Thyroid gland (tissue), 4 donors: ENCODE results near the gene ERCC4. TPM values are rescaled to one million over a fixed set of nuclear protein-coding genes. Genes with fewer than 3 reads are reported as not detected.

Experiments used
- DNase-seq, 2 donors: peaks; one replicate each; pipeline ENCODE4 v3.0.0-alpha.2; 2019
- H3K27ac ChIP-seq, 3 donors: fragments of 200-600 bp; sonication (generic); 1 replicate in 2 of 3; 2 replicates in 1 of 3; pipeline ENCODE4 v1.5.1; 2016 to 2019; ENCODE audit warnings: mild to moderate bottlenecking in 1 of 3, moderate library complexity in 1 of 3
- H3K27me3 ChIP-seq: fragments of 200-600 bp; sonication (generic); one replicate; pipeline ENCODE4 v1.5.1; 2019
- H3K36me3 ChIP-seq, 2 donors: fragments of 200-600 bp; sonication (generic); one replicate each; pipeline ENCODE4 v1.5.1; 2016 to 2019
- H3K4me1 ChIP-seq, 2 donors: fragments of 200-600 bp; sonication (generic); one replicate each; pipeline ENCODE4 v1.5.1; 2017 to 2019
- H3K4me3 ChIP-seq, 3 donors: fragments of 200-600 bp; sonication (generic); replicated peaks in 1 of 3; 1 replicate in 2 of 3; 2 replicates in 1 of 3; pipeline ENCODE4 v1.5.1; 2016; ENCODE audit warnings: mild to moderate bottlenecking in 1 of 3
- H3K9me3 ChIP-seq: fragments of 200-600 bp; sonication (generic); one replicate; pipeline ENCODE4 v1.5.1; 2017
- POLR2A ChIP-seq, 2 donors: fragments of 450-650 bp; IDR thresholded peaks; one replicate each; pipeline ENCODE4 v1.6.1; 2017; ENCODE audit warnings: antibody characterized with exemption in 2 of 2, mild to moderate bottlenecking in 2 of 2, moderate library complexity in 1 of 2
- WGBS, 2 donors: methylation state at CpG; one replicate each; pipeline ENCODE4 v1.1.5; 2017; 5-methylcytosine and 5-hydroxymethylcytosine counted together
- intact Hi-C: fragments of 100-400 bp; cut with DNase I; formaldehyde crosslinking; loops from one replicate; pipeline ENCODE4 v1.15.1; 2023
- total RNA-seq, 4 donors: library from RNA; depleted of rRNA; stranded (reverse); fragments of >200 nt; gene quantifications; one replicate each; pipeline ENCODE4 v1.2.3, GENCODE V29; 2016
- TF ChIP-seq, protein P1 (sequence below), 6 experiments: fragments of 200-600 bp in 3 of 6; fragments of 450-650 bp in 3 of 6; sonication (generic) in 3 of 6; IDR thresholded peaks; one replicate each; pipeline ENCODE4 v1.5.1; 2016 to 2019; ENCODE audit warnings: antibody characterized with exemption in 6 of 6, mild to moderate bottlenecking in 2 of 6, inconsistent platforms in 1 of 6, moderate library complexity in 1 of 6

The ERCC4 gene
- total RNA-seq, 4 donors from 2014 or later = 7.5 to 13.2 (median 11.9) TPM

DNA sequence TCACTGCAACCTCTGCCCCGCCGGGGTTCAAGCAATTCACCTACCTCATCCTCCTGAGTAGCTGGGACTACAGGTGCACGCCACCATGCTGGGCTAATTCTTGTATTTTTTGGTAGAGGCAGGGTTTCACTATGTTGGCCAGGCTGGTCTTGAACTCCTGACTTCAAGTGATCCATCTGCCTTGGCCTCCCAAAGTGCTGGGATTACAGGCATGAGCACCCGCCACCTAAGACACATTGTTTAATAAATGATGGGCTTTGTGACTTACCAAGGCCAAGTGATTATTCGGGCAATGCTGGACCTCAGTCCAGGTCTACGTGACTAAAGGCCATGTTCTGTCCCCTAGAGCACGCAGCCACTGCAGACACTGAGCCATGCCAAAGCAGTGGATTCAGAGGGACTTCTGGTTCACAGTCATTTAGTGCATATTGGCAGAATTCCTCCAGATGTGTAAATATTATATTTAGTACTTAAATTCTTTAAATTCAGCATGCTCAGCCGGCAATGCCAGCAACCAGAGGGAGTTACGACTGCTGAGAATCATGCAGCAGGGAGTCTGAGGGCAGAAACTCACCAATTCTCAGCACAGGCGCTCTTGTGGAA lies 4.8 kb upstream of the ERCC4 start:
- DNase-seq = no peak
- Histone ChIP-seq H3K27me3 (no peaks in the 10 kb centered on the region), H3K36me3 (no peaks in the 10 kb centered on the region), H3K9me3 (no peaks in the 10 kb centered on the region), H3K4me3 (no peak overlapping the region), H3K4me1 (peaks cover 0 to 4% of the 10 kb centered on the region in 2 donors), H3K27ac (no peak overlapping the region)
- intact Hi-C loops = no loop called here
- TF ChIP-seq, protein P1, sequence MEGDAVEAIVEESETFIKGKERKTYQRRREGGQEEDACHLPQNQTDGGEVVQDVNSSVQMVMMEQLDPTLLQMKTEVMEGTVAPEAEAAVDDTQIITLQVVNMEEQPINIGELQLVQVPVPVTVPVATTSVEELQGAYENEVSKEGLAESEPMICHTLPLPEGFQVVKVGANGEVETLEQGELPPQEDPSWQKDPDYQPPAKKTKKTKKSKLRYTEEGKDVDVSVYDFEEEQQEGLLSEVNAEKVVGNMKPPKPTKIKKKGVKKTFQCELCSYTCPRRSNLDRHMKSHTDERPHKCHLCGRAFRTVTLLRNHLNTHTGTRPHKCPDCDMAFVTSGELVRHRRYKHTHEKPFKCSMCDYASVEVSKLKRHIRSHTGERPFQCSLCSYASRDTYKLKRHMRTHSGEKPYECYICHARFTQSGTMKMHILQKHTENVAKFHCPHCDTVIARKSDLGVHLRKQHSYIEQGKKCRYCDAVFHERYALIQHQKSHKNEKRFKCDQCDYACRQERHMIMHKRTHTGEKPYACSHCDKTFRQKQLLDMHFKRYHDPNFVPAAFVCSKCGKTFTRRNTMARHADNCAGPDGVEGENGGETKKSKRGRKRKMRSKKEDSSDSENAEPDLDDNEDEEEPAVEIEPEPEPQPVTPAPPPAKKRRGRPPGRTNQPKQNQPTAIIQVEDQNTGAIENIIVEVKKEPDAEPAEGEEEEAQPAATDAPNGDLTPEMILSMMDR (IDR thresholded peaks at IDR 0.05) = no peak
- no peak for TF ChIP-seq POLR2A (IDR thresholded peaks at IDR 0.05)
- 87 to 89% methylated on average over 10 of the region's 10 CpGs for WGBS, 2 donors

DNA sequence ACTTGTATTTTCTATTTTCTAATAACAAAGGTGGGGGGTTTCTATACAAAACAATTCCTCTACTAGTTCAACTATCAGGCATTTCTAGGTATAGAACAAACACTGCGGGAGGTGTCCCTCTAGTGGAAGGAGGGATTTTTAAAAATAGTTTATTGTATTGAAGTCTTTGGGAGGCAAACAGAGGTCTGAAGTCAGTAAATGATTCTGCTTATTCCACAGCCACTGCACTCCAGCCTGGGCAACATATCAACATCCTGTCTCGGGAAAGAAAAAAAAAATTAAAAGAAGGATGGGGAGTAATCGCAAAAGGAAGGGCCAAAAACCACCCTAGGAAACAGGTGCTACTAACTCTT lies 648 bp upstream of the ERCC4 start:
- peak in 1 of 2 donors; percentile 38 for DNase-seq
- 1 to 6% methylated on average over 3 of the region's 3 CpGs for WGBS, 2 donors
- intact Hi-C loops = no loop called here

DNA sequence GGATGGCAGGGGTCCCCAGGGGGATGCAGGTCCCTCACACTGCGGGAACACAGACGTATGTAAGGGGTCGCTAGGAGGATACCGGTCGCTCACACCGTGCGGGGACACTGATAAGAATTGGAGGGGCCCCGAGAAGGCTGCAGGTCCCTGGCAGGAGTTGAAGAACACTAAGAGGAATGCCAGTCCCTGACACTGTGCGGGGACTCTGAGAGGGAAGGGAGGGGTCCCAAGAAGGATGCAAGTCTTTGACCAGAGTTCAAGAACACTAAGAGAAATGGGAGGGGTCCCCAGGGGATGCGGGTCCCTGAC lies 510 bp downstream of the ERCC4 start:
- H3K27ac ChIP-seq = peak overlapping the region in 2 of 3 donors; percentile 29 to 80
- intact Hi-C loops = loop anchor here (5.0 to 10.0 kb wide), 3 partner anchors 84 to 362 kb away; no protein-coding TSS in a partner anchor
- WGBS, 2 donors = 0 to 2% methylated on average over 5 to 10 of the region's 10 CpGs
- peaks cover 5% of the 10 kb centered on the region in 2 donors for H3K4me1 ChIP-seq
- TF ChIP-seq, protein P1 (IDR thresholded peaks at IDR 0.05) = no peak
- H3K36me3 ChIP-seq = no peaks in the 10 kb centered on the region
- DNase-seq = no peak
- H3K9me3 ChIP-seq = no peaks in the 10 kb centered on the region
- peak overlapping the region; percentile 64 to 77 (median 66) for H3K4me3 ChIP-seq
- H3K27me3 ChIP-seq = no peaks in the 10 kb centered on the region

More for the DNA sequence above, 648 bp upstream of the ERCC4 start:
- Histone ChIP-seq H3K4me3 (no peak overlapping the region), H3K27me3 (no peaks in the 10 kb centered on the region), H3K4me1 (peaks cover 5% of the 10 kb centered on the region in 2 donors), H3K36me3 (no peaks in the 10 kb centered on the region), H3K9me3 (no peaks in the 10 kb centered on the region), H3K27ac (peak overlapping the region in 2 of 3 donors; percentile 13 to 49)
- no peak for TF ChIP-seq POLR2A (IDR thresholded peaks at IDR 0.05)
- TF ChIP-seq, protein P1 (IDR thresholded peaks at IDR 0.05) = no peak

DNA sequence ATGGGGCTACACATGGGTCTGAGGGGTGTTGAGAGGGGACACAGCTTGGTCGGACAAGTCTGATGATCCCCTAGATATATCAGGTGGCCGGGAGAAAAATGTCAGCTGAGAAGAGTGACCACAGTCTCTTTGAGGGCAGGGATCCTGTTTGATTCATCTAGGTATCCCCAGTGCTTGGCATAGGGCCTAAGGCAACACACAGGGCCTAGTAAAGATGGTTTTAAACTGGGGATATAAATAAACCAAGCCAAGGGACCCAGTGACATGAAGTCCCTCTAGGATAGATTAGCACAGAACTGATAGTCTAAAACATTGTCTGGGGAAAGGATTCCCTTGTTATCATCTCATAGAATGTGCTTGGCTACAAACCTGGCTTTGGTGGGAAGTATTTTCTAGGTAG lies 1.4 kb downstream of the ERCC4 start:
- no peak for DNase-seq
- Histone ChIP-seq H3K4me3 (no peak overlapping the region), H3K27ac (no peak overlapping the region), H3K9me3 (no peaks in the 10 kb centered on the region), H3K27me3 (no peaks in the 10 kb centered on the region), H3K36me3 (no peaks in the 10 kb centered on the region), H3K4me1 (peaks cover 5% of the 10 kb centered on the region in 2 donors)
- intact Hi-C loops = loop anchor here (5.0 to 10.0 kb wide), 3 partner anchors 83 to 361 kb away; no protein-coding TSS in a partner anchor
- TF ChIP-seq, protein P1 (IDR thresholded peaks at IDR 0.05) = no peak
- no peak for TF ChIP-seq POLR2A (IDR thresholded peaks at IDR 0.05)
- 75 to 84% methylated on average over 2 of the region's 2 CpGs for WGBS, 2 donors

DNA sequence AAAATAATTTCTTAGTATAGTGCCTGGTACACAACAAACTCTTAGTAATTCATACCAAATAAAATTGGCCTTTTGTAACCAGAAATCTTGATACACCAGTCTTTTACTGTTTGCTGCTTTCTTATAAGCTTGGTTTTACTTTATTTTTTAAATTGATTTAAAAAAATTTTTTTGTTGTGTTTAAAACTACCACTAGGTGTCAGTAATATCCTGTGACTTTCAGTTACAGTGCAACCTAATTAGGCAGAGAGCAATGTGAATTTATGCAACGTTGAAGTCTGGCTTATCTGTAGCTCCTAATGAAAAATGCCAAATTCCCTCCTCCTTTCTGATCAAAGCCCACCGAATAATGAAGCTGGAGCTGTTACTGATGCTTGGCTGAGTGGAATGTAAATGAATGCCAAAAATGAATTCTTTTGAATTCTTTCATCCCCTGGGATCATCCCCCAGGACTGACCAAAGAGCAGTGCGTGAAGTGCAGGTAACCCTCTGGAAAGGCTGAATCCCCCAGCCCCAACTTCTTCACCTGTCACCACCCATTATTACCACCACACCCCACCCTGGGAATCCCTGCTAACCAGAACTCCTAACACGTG lies 3.8 kb downstream of the ERCC4 start:
- Histone ChIP-seq H3K4me1 (peaks cover 5% of the 10 kb centered on the region in 2 donors), H3K4me3 (no peak overlapping the region), H3K36me3 (peaks cover 0 to 3% of the 10 kb centered on the region in 2 donors), H3K27ac (no peak overlapping the region), H3K27me3 (no peaks in the 10 kb centered on the region), H3K9me3 (no peaks in the 10 kb centered on the region)
- no peak for DNase-seq
- intact Hi-C loops = loop anchor here (5.0 to 10.0 kb wide), 3 partner anchors 81 to 358 kb away; no protein-coding TSS in a partner anchor
- TF ChIP-seq, protein P1 (IDR thresholded peaks at IDR 0.05) = peak; percentile 37 to 73 (median 58)
- TF ChIP-seq POLR2A (IDR thresholded peaks at IDR 0.05) = no peak
- WGBS, 2 donors = 45 to 46% methylated on average over 4 of the region's 4 CpGs
